ENCODE data around the gene ATM.

ATM gene

GRCh38 chr11:108222574-108223347 is at the start of gene ATM, which contains the start of gene NPAT:
TSS of gene ATM (plus strand) at chr11:108223067. CDS start at chr11:108227625, 4,558 bp downstream.
TSS of gene NPAT (minus strand) at chr11:108222638. CDS start at chr11:108222536, 102 bp downstream.
- peak; percentile 97 to 98 for DNase-seq (ENCODE audit: low read depth in 2 of 2)

GRCh38 chr11:108177570-108177969 is 45.3 kb upstream of the ATM start:
- no peak for DNase-seq (ENCODE audit: low read depth in 2 of 2)

GRCh38 chr11:108193725-108194124 is 29.1 kb upstream of the ATM start:
- DNase-seq (ENCODE audit: low read depth in 2 of 2), result no peak

- DNase-seq (ENCODE audit: low read depth in 2 of 2), result no peak
These were observed 26.0 kb upstream of the ATM start for GRCh38 chr11:108196901-108197300.

- no peak for DNase-seq (ENCODE audit: low read depth in 2 of 2)
These were observed 25.5 kb upstream of the ATM start for GRCh38 chr11:108197351-108197750.

GRCh38 chr11:108198833-108199232 is 24.0 kb upstream of the ATM start:
- no peak for DNase-seq (ENCODE audit: low read depth in 2 of 2)

GRCh38 chr11:108199446-108200321 is 23.2 kb upstream of the ATM start:
- no peak for DNase-seq (ENCODE audit: low read depth in 2 of 2)

GRCh38 chr11:108203075-108203474 is 19.8 kb upstream of the ATM start:
- no peak for DNase-seq (ENCODE audit: low read depth in 2 of 2)

- no peak for DNase-seq (ENCODE audit: low read depth in 2 of 2)
These were observed 18.5 kb upstream of the ATM start for GRCh38 chr11:108204376-108204775.

GRCh38 chr11:108204929-108205499 is 17.9 kb upstream of the ATM start:
- DNase-seq (ENCODE audit: low read depth in 2 of 2), result no peak

- DNase-seq (ENCODE audit: low read depth in 2 of 2), result no peak
These were observed 16.7 kb upstream of the ATM start for GRCh38 chr11:108206171-108206570.

- no peak for DNase-seq (ENCODE audit: low read depth in 2 of 2)
These were observed 15.7 kb upstream of the ATM start for GRCh38 chr11:108206969-108207682.

GRCh38 chr11:108207683-108208060 is 15.2 kb upstream of the ATM start:
- DNase-seq (ENCODE audit: low read depth in 2 of 2), result no peak

GRCh38 chr11:108210441-108210840 is 12.4 kb upstream of the ATM start:
- no peak for DNase-seq (ENCODE audit: low read depth in 2 of 2)

- DNase-seq (ENCODE audit: low read depth in 2 of 2), result no peak
These were observed 9.1 kb upstream of the ATM start for GRCh38 chr11:108213784-108214183.

GRCh38 chr11:108216988-108217387 is 5.9 kb upstream of the ATM start:
- no peak for DNase-seq (ENCODE audit: low read depth in 2 of 2)

GRCh38 chr11:108218455-108218854 is 4.4 kb upstream of the ATM start:
- DNase-seq (ENCODE audit: low read depth in 2 of 2), result no peak

GRCh38 chr11:108218912-108219783 is 3.7 kb upstream of the ATM start:
- no peak for DNase-seq (ENCODE audit: low read depth in 2 of 2)

GRCh38 chr11:108220721-108221336 is 2.0 kb upstream of the ATM start:
- DNase-seq (ENCODE audit: low read depth in 2 of 2), result no peak

GRCh38 chr11:108221371-108221770 is 1.5 kb upstream of the ATM start:
- no peak for DNase-seq (ENCODE audit: low read depth in 2 of 2)
